Gastrocnemius medialis (tissue), 4 donors: ENCODE measurements around the gene ZFHX3. TPM values are rescaled to one million over a fixed set of nuclear protein-coding genes. Genes with fewer than 3 reads are reported as not detected.
"Not testable (repeated sequence)": the region's sequence is repeated elsewhere in the genome, so short reads cannot be mapped to it uniquely, and the experiment has no call there.

Experiments
- ATAC-seq, 2 donors: fragments of 150-250 bp; one replicate each; pipeline ENCODE4 v1.9.1; 2016
- DNase-seq, 2 donors: peaks; one replicate each; pipeline ENCODE4 v3.0.0-alpha.2; 2019
- H3K27ac ChIP-seq, 4 donors: fragments of 200-600 bp; sonication (generic); 1 replicate in 1 of 4; 2 replicates in 3 of 4; pipeline ENCODE4 v1.5.1; 2016 to 2018; ENCODE audit warnings: mild to moderate bottlenecking in 2 of 4, moderate library complexity in 1 of 4
- H3K27me3 ChIP-seq, 3 donors: fragments of 200-600 bp; sonication (generic) in 2 of 3; 1 replicate in 1 of 3; 2 replicates in 2 of 3; pipeline versions ENCODE4 v1.5.1 to v1.6.0; 2016 to 2019; ENCODE audit warnings: mild to moderate bottlenecking in 1 of 3, moderate library complexity in 1 of 3
- H3K36me3 ChIP-seq, 2 donors: fragments of 200-600 bp; sonication (generic) in 1 of 2; one replicate each; pipeline ENCODE4 v1.5.1; 2017 to 2018
- H3K4me1 ChIP-seq, 2 donors: fragments of 200-600 bp; sonication (generic) in 1 of 2; one replicate each; pipeline ENCODE4 v1.5.1; 2016 to 2017; ENCODE audit warnings: mild to moderate bottlenecking in 2 of 2
- H3K4me3 ChIP-seq, 4 donors: fragments of 200-600 bp; sonication (generic) in 3 of 4; 1 replicate in 1 of 4; 2 replicates in 3 of 4; pipeline ENCODE4 v1.5.1; 2016 to 2019; ENCODE audit warnings: mild to moderate bottlenecking in 2 of 4
- H3K9me3 ChIP-seq, 3 donors: fragments of 200-600 bp; sonication (generic) in 2 of 3; 1 replicate in 1 of 3; 2 replicates in 2 of 3; pipeline ENCODE4 v1.5.1; 2016 to 2019
- POLR2A ChIP-seq, 2 donors: fragments of 450-650 bp; IDR thresholded peaks; one replicate each; pipeline ENCODE4 v1.6.1; 2017; ENCODE audit warnings: antibody characterized with exemption in 2 of 2, mild to moderate bottlenecking in 2 of 2, moderate library complexity in 2 of 2
- in situ Hi-C, 4 donors: fragments of 200-750 bp; cut with MboI; loops; one replicate each; pipeline versions ENCODE4 v1.15.0 to v1.8.0; 2017; ENCODE audit warnings: low sequenced_read_pairs in 4 of 4
- intact Hi-C: fragments of 100-400 bp; cut with DNase I; formaldehyde crosslinking; loops from one replicate; pipeline ENCODE4 v1.15.1; 2023; ENCODE audit warnings: low total_unique reads
- total RNA-seq, 4 donors: library from RNA; depleted of rRNA; stranded (reverse); fragments of >200 nt; gene quantifications; one replicate each; pipeline versions ENCODE4 v1.1.0 to v1.2.3, GENCODE V29; 2016
- TF ChIP-seq, protein P1 (sequence below), 5 experiments: fragments of 450-650 bp in 3 of 5; fragments of 200-600 bp in 2 of 5; sonication (generic) in 2 of 5; IDR thresholded peaks in 4 of 5; conservative IDR thresholded peaks in 1 of 5; 1 replicate in 4 of 5; 2 replicates in 1 of 5; pipeline ENCODE4 v1.5.1; 2016 to 2019; ENCODE audit warnings: antibody characterized with exemption in 5 of 5, mild to moderate bottlenecking in 3 of 5, moderate library complexity in 3 of 5

The ZFHX3 gene
- total RNA-seq, 4 donors from 2014 or later, result 14.0 to 28.5 (median 27.3) TPM

DNA sequence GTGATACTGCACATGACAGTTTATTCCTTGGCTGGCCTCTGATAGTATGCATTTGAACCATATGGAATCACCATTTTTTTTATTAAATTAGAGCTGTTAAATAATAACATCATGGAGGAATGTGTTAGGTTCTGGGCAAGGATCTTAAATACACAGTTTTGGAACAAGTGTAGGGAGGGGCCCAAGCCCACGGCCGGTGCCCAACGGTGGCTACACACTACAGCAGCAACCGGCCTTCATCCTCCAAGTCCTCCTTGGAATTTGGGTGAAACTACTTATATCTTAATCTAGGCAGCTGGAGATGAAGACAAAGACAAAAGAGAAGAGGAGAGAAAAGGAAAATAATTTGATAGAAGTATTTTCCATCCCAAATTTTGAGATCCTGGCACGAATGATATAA, 35.6 kb downstream of the ZFHX3 start:
- TF ChIP-seq POLR2A (IDR thresholded peaks at IDR 0.05), result no peak
- TF ChIP-seq, protein P1, sequence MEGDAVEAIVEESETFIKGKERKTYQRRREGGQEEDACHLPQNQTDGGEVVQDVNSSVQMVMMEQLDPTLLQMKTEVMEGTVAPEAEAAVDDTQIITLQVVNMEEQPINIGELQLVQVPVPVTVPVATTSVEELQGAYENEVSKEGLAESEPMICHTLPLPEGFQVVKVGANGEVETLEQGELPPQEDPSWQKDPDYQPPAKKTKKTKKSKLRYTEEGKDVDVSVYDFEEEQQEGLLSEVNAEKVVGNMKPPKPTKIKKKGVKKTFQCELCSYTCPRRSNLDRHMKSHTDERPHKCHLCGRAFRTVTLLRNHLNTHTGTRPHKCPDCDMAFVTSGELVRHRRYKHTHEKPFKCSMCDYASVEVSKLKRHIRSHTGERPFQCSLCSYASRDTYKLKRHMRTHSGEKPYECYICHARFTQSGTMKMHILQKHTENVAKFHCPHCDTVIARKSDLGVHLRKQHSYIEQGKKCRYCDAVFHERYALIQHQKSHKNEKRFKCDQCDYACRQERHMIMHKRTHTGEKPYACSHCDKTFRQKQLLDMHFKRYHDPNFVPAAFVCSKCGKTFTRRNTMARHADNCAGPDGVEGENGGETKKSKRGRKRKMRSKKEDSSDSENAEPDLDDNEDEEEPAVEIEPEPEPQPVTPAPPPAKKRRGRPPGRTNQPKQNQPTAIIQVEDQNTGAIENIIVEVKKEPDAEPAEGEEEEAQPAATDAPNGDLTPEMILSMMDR (IDR thresholded peaks at IDR 0.05 in 4 of 5, conservative IDR thresholded peaks at IDR 0.05 in 1 of 5), result no peak
- Histone ChIP-seq H3K27me3 (no peaks in the 10 kb centered on the region), H3K36me3 (no peaks in the 10 kb centered on the region), H3K4me1 (peaks cover 76 to 84% of the 10 kb centered on the region in 2 donors), H3K9me3 (no peaks in the 10 kb centered on the region), H3K4me3 (no peak overlapping the region), H3K27ac (peak overlapping the region; percentile 75 to 83 (median 81))
- ATAC-seq (no peak), DNase-seq (no peak)
- in situ Hi-C loops (no loop called here), intact Hi-C loops (loop anchor here (1.0 to 2.0 kb wide), 2 partner anchors 74 to 180 kb away; no protein-coding TSS in a partner anchor)

DNA sequence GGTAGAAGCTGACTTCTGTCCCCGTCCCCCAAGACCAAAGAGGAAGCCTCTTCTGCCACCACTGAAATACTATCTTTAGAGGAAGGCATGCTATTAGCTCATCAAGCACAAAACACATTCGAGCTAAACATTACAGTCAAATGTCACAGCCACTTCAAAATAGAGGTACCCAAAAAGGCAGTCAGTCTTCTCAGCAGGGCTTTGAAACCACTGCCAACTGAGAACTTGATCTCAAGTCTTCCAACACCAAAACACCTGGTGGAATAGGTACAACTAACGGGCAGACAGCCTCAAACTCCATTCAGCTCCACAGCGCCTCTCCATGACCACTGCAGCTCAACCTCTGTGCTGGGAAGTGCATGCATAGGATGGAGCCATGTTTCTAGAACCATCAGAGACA, 36.0 kb downstream of the ZFHX3 start:
- no peaks in the 10 kb centered on the region for H3K27me3 ChIP-seq
- in situ Hi-C loops (no loop called here), intact Hi-C loops (loop anchor here (1.0 to 2.0 kb wide), 2 partner anchors 73 to 180 kb away; no protein-coding TSS in a partner anchor)
- peak overlapping the region; percentile 75 to 83 (median 81) for H3K27ac ChIP-seq
- peak overlapping the region in 1 of 4 donors; percentile 28 for H3K4me3 ChIP-seq
- no peaks in the 10 kb centered on the region for H3K9me3 ChIP-seq
- peak; percentile 12 to 36 for TF ChIP-seq POLR2A (IDR thresholded peaks at IDR 0.05)
- TF ChIP-seq, protein P1 (IDR thresholded peaks at IDR 0.05 in 4 of 5, conservative IDR thresholded peaks at IDR 0.05 in 1 of 5), result peak in 4 of 5 experiments; percentile 20 to 47 (median 36)
- peak; percentile 86 to 87 for ATAC-seq
- DNase-seq, result peak; percentile 72 to 84
- no peaks in the 10 kb centered on the region for H3K36me3 ChIP-seq
- H3K4me1 ChIP-seq, result peaks cover 76 to 84% of the 10 kb centered on the region in 2 donors

DNA sequence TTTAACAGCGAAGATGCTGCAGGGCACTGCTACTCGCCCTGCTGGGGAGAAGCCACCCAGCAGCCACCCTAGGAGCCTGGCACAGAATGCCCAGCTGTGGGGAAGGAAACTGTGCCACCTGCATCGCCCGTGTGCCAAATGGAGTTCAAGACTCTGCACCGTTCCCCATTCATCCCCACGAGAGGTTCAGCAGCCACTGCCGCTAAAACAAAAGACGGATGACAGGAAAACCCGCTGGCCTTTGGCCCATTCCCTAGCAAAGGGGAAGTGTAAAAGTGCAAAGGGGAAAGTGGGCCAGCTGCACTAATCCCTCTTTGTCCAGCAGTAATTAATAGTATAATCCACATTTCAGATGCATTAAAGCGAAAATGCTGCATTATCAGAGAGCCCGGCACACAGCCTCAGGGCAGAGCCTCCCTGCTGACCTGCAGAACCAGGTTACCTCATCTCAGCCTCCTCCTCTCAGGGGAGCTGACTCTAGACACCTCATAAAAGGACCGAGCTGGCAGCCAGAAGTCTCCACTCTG, 37.7 kb downstream of the ZFHX3 start:
- Histone ChIP-seq H3K27me3 (no peaks in the 10 kb centered on the region), H3K4me3 (no peak overlapping the region), H3K4me1 (peaks cover 63 to 68% of the 10 kb centered on the region in 2 donors), H3K9me3 (no peaks in the 10 kb centered on the region), H3K27ac (peak overlapping the region; percentile 75 to 83 (median 81)), H3K36me3 (no peaks in the 10 kb centered on the region)
- in situ Hi-C loops (no loop called here), intact Hi-C loops (no loop called here)
- DNase-seq, result no peak
- TF ChIP-seq, protein P1 (IDR thresholded peaks at IDR 0.05 in 4 of 5, conservative IDR thresholded peaks at IDR 0.05 in 1 of 5), result peak in 1 of 5 experiments; percentile 1
- no peak for TF ChIP-seq POLR2A (IDR thresholded peaks at IDR 0.05)
- ATAC-seq, result peak in 1 of 2 donors; percentile 20

DNA sequence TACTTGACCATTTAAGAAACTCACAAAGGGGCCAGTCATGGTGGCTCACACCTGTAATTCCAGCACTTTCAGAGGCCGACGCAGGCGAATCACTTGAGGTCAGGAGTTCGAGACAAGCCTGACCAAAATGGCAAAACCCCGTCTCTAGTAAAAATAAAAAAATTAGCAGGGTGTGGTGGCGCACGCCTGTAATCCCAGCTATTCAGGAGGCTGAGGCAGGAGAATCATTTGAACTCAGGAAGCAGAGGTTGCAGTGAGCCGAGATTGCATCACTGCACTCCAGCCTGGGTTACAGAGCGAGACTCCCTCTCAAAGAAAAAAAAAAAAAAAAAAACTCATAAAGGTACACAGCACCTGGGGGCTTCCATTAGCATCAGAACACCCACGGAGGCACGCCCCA, 38.2 kb downstream of the ZFHX3 start:
- ATAC-seq, H3K4me3 ChIP-seq, H3K27me3 ChIP-seq, DNase-seq, H3K36me3 ChIP-seq, H3K9me3 ChIP-seq, intact Hi-C loops, in situ Hi-C loops: not testable (repeated sequence)
- H3K4me1 ChIP-seq, result peaks cover 58 to 64% of the 10 kb centered on the region in 2 donors
- H3K27ac ChIP-seq, result peak overlapping the region; percentile 75 to 83 (median 81)

GRCh38 chr16:73006026-73006425, 41.9 kb downstream of the ZFHX3 start:
- ATAC-seq (no peak), DNase-seq (no peak)
- in situ Hi-C loops, result no loop called here
- H3K27ac ChIP-seq, result no peak overlapping the region
- intact Hi-C loops, result loop anchor here (2.0 kb wide), 1 partner anchor 15 kb away; no protein-coding TSS in a partner anchor
- H3K27me3 ChIP-seq, result no peaks in the 10 kb centered on the region
- H3K9me3 ChIP-seq, result peaks cover 0 to 4% (median 0%) of the 10 kb centered on the region in 3 donors
- peaks cover 51 to 58% of the 10 kb centered on the region in 2 donors for H3K4me1 ChIP-seq
- H3K36me3 ChIP-seq, result no peaks in the 10 kb centered on the region
- TF ChIP-seq, protein P1 (IDR thresholded peaks at IDR 0.05 in 4 of 5, conservative IDR thresholded peaks at IDR 0.05 in 1 of 5), result no peak
- TF ChIP-seq POLR2A (IDR thresholded peaks at IDR 0.05), result no peak
- H3K4me3 ChIP-seq, result no peak overlapping the region
